Measurements from ENCODE around the gene CLDN9.

DNA sequence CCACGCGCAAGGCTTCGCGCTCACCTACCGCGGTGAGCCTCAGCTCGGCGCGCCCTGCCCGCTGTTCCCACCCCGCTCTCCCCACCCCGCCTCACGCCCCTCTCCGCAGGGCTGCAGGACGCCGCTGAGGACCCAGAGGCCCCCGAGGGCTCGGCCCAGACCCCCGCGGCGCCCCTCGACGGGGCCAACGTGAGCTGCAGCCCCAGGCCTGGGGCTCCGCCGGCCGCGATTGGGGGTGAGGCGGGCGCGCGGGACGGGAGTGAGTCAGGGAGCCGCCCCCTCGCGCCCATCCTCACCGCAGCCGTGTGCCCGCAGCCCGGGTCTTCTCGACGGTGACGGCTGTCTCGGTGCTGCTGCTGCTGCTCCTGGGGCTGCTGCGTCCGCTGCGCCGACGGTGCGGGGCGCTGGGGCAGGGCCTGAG lies 45.5 kb upstream of the CLDN9 start:
- TF ChIP-seq EZH2 (IDR thresholded peaks at IDR 0.05; ENCODE audit: insufficient read depth, poor library complexity, severe bottlenecking) (no peak), EZH2phosphoT487 (IDR thresholded peaks at IDR 0.05; ENCODE audit: insufficient read depth, low read depth) (no peak)

Data from GM23248 (cell line).